Measurements from ENCODE around the gene TULP4. TPM values are rescaled to one million over a fixed set of nuclear protein-coding genes. Genes with fewer than 3 reads are reported as not detected.

TULP4 gene
- polyA plus RNA-seq, 2 of the 4 experiments (the other 2 are of a cell fraction): 5.0 to 10.6 TPM

DNA sequence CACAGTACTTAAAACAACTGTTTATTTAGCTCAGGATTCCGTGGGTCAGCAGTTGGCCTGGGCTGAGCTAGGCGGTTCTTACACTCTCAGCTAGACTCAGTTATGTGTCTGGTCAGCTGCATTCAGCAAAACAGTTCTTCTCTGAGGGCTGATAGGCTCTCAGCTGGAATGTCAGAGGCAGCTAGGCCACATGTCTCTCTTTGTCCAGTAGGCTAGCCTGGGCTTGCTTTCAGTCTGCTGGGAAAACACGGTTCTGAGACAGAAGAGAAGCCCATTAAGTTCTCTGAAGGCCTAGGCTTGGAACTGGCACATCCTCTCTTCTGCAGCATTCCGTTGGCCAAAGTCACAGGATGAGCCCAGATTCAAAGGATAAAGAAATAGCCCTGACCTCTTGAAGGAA, 65.6 kb downstream of the TULP4 start:
- no peaks in the 10 kb centered on the region for H3K9me3 ChIP-seq
- FAIRE-seq (no peak), DNase-seq (ENCODE audit: low read depth in 1 of 2, low spot score in 1 of 2) (no peak), ATAC-seq (no peak)
- no peak overlapping the region for H3K27ac ChIP-seq
- TF ChIP-seq, protein P1, sequence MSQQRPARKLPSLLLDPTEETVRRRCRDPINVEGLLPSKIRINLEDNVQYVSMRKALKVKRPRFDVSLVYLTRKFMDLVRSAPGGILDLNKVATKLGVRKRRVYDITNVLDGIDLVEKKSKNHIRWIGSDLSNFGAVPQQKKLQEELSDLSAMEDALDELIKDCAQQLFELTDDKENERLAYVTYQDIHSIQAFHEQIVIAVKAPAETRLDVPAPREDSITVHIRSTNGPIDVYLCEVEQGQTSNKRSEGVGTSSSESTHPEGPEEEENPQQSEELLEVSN (IDR thresholded peaks at IDR 0.05; ENCODE audit: borderline replicate concordance, low read depth): no peak
- TF ChIP-seq ZSCAN20 (CRISPR knock-in tag; IDR thresholded peaks at IDR 0.05) (no peak), CTCF (IDR thresholded peaks at IDR 0.05) (no peak), RCOR1 (IDR thresholded peaks at IDR 0.05; ENCODE audit: low read depth, low read length) (no peak), RNF2 (IDR thresholded peaks at IDR 0.05; ENCODE audit: borderline replicate concordance, low read depth) (no peak), TP53 (CRISPR knock-in tag; IDR thresholded peaks at IDR 0.05) (no peak), EHMT2 (IDR thresholded peaks at IDR 0.05; ENCODE audit: low read depth) (no peak), CBX8 (IDR thresholded peaks at IDR 0.05) (no peak), POLR2A (IDR thresholded peaks at IDR 0.05; ENCODE audit: low read length) (no peak), CHD2 (IDR thresholded peaks at IDR 0.05; ENCODE audit: low read length, partially characterized antibody) (no peak), FOSB (CRISPR knock-in tag; IDR thresholded peaks at IDR 0.05) (no peak), ESRRA (IDR thresholded peaks at IDR 0.05; ENCODE audit: borderline replicate concordance, low read length) (no peak), SMC3 (IDR thresholded peaks at IDR 0.05) (no peak)
- POLR2A ChIA-PET: no interaction called here
- H3K4me3 ChIP-seq: no peak overlapping the region
- CTCF ChIA-PET: interaction anchor here (0.8 kb wide), 1 partner anchor 157 kb away, joined by 3 read pairs; no protein-coding TSS in a partner anchor
- 86% methylated on average over 4 of the region's 4 CpGs for WGBS (ENCODE audit: missing lambda C conversion rate)
- H3K4me1 ChIP-seq: no peaks in the 10 kb centered on the region
- H3K4me2 ChIP-seq: no peak overlapping the region

DNA sequence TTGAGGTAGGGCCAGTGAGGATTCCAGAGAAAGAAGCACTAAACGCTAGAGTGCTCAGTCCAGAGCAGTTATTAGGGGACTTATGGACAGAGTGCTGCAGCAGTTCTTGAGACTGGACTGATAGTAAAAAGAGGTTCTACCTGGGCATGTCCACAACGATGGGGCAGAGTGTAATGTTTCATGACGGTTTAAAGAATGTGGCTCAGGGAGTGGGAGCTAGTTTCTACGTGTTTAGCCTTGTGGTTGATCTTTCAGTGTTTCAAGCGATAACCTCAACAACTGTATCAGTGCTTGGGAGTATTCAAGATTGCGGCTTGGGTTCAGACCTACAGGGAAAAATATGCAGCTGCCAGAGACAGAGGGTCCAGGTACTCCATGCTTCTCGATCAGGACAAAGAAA, 67.1 kb downstream of the TULP4 start:
- ChIA-PET CTCF (no interaction called here), POLR2A (no interaction called here)
- WGBS (ENCODE audit: missing lambda C conversion rate): 93% methylated on average over 7 of the region's 7 CpGs
- ATAC-seq (no peak), DNase-seq (ENCODE audit: low read depth in 1 of 2, low spot score in 1 of 2) (no peak), FAIRE-seq (no peak)
- no peaks in the 10 kb centered on the region for H3K9me3 ChIP-seq
- no peak overlapping the region for H3K27ac ChIP-seq
- TF ChIP-seq POLR2A (IDR thresholded peaks at IDR 0.05; ENCODE audit: low read length) (no peak), NFE2L2 (conservative IDR thresholded peaks at IDR 0.05; ENCODE audit: low read length) (no peak), HDAC2 (IDR thresholded peaks at IDR 0.05) (no peak), EP300 (IDR thresholded peaks at IDR 0.05) (no peak), SMC3 (IDR thresholded peaks at IDR 0.05) (no peak), HOXA7 (CRISPR knock-in tag; IDR thresholded peaks at IDR 0.05) (no peak), EHMT2 (IDR thresholded peaks at IDR 0.05; ENCODE audit: low read depth) (no peak), HEYL (CRISPR knock-in tag; IDR thresholded peaks at IDR 0.05) (no peak), POLR2AphosphoS2 (conservative IDR thresholded peaks at IDR 0.05; ENCODE audit: low read length) (no peak), CHD4 (IDR thresholded peaks at IDR 0.05; ENCODE audit: borderline replicate concordance) (no peak), RCOR1 (IDR thresholded peaks at IDR 0.05; ENCODE audit: low read depth, low read length) (no peak), CBX8 (IDR thresholded peaks at IDR 0.05) (no peak), ZFP36 (IDR thresholded peaks at IDR 0.05; ENCODE audit: borderline replicate concordance, partially characterized antibody) (no peak)
- TF ChIP-seq, protein P2, sequence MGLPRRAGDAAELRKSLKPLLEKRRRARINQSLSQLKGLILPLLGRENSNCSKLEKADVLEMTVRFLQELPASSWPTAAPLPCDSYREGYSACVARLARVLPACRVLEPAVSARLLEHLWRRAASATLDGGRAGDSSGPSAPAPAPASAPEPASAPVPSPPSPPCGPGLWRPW (IDR thresholded peaks at IDR 0.05): no peak
- no peak overlapping the region for H3K4me2 ChIP-seq
- H3K4me1 ChIP-seq: no peaks in the 10 kb centered on the region
- no peak overlapping the region for H3K4me3 ChIP-seq

- no peaks in the 10 kb centered on the region for H3K9me3 ChIP-seq
- DNase-seq (ENCODE audit: low read depth in 1 of 2, low spot score in 1 of 2): no peak
- no peak overlapping the region for H3K4me3 ChIP-seq
- H3K4me1 ChIP-seq: no peaks in the 10 kb centered on the region
- ChIA-PET POLR2A (no interaction called here), CTCF (no interaction called here)
- ATAC-seq: no peak
- no peak overlapping the region for H3K27ac ChIP-seq
- WGBS (ENCODE audit: missing lambda C conversion rate): 100% methylated on average over 2 of the region's 2 CpGs
- no peak for FAIRE-seq
- no peak overlapping the region for H3K4me2 ChIP-seq
- TF ChIP-seq ZC3H11A (IDR thresholded peaks at IDR 0.05) (no peak), USF2 (IDR thresholded peaks at IDR 0.05) (no peak), CEBPB (IDR thresholded peaks at IDR 0.05) (no peak), HDAC2 (IDR thresholded peaks at IDR 0.05) (no peak), CHD4 (IDR thresholded peaks at IDR 0.05; ENCODE audit: borderline replicate concordance) (no peak), HMGXB4 (CRISPR knock-in tag; IDR thresholded peaks at IDR 0.05; ENCODE audit: borderline replicate concordance) (no peak), MAX (IDR thresholded peaks at IDR 0.05) (no peak), KDM5A (IDR thresholded peaks at IDR 0.05) (no peak), ESRRA (IDR thresholded peaks at IDR 0.05; ENCODE audit: borderline replicate concordance, low read length) (no peak), EHMT2 (IDR thresholded peaks at IDR 0.05; ENCODE audit: low read depth) (no peak), CBX2 (IDR thresholded peaks at IDR 0.05; ENCODE audit: borderline replicate concordance, low read depth) (no peak)
- TF ChIP-seq, protein P3, sequence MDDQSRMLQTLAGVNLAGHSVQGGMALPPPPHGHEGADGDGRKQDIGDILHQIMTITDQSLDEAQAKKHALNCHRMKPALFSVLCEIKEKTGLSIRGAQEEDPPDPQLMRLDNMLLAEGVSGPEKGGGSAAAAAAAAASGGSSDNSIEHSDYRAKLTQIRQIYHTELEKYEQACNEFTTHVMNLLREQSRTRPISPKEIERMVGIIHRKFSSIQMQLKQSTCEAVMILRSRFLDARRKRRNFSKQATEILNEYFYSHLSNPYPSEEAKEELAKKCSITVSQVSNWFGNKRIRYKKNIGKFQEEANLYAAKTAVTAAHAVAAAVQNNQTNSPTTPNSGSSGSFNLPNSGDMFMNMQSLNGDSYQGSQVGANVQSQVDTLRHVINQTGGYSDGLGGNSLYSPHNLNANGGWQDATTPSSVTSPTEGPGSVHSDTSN (IDR thresholded peaks at IDR 0.05): no peak
Observed at GRCh38 chr6:158381214-158381613, 68.9 kb downstream of the TULP4 start.
